Measurements from ENCODE around the gene MLH1.

- TF ChIP-seq EZH2 (IDR thresholded peaks at IDR 0.05; ENCODE audit: borderline replicate concordance, low read length) (no peak), CTCF (IDR thresholded peaks at IDR 0.05; ENCODE audit: low read length) (no peak)
Measured at GRCh38 chr3:37031096-37031682, 37.9 kb downstream of the MLH1 start.
